ENCODE data around the gene KCNK2. TPM values are rescaled to one million over a fixed set of nuclear protein-coding genes. Genes with fewer than 3 reads are reported as not detected.

Gene KCNK2
- total RNA-seq, 1 experiment from 2014 or later = 0.44 TPM

DNA sequence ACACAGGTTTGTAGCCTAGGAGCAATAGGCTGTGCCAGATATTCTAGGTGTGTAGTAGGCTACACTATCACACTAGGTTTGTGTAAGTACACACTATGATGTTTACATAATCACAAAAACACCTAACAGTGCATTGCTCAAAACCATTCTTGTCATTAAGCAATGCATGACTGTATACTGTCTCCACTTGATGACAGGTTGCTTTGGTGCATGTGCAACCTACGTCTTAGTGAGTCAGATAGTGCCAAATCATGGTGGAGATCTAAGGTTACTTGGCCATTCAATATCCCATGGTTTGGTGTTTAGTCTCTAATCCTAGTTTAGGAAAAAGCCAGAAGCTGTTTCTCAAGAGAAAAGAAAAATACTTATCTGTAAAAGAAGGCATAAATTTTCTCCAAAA, 181.1 kb downstream of the KCNK2 start:
- H4K91ac ChIP-seq (ENCODE audit: insufficient read length, low read depth, low read length) = no peak overlapping the region
- no peak overlapping the region for H2BK5ac ChIP-seq (ENCODE audit: insufficient read length, low read length)
- no peak overlapping the region for H3K23ac ChIP-seq (ENCODE audit: insufficient read length, low read depth, low read length)
- Mint-ChIP-seq H3K27ac (no peak overlapping the region), H3K27me3 (ENCODE audit: low read depth) (no peaks in the 10 kb centered on the region), H3K4me1 (peaks cover 10 to 30% of the 10 kb centered on the region in 2 experiments), H3K36me3 (ENCODE audit: insufficient read depth in 1 of 3, low read depth in 3 of 3) (peaks cover 0 to 2% (median 0%) of the 10 kb centered on the region in 3 experiments; a peak in 2 of 7 replicates), H3K9me3 (peaks cover 4 to 9% of the 10 kb centered on the region in 2 experiments; a peak in 3 of 5 replicates), H3K4me3 (no peak overlapping the region)
- no peak overlapping the region for H2BK120ac ChIP-seq (ENCODE audit: low read depth, low read length, poor library complexity, severe bottlenecking)
- no peak overlapping the region for H3K27ac ChIP-seq (ENCODE audit: insufficient read length, low read depth, low read length)
- H3K23me2 ChIP-seq (ENCODE audit: insufficient read length, low read depth, low read length, poor library complexity, severe bottlenecking) = no peaks in the 10 kb centered on the region
- H3K79me1 ChIP-seq (ENCODE audit: insufficient read depth, low read depth, low read length, poor library complexity, severe bottlenecking) = no peaks in the 10 kb centered on the region
- H3K9me3 ChIP-seq (ENCODE audit: control insufficient read depth, low read depth, low read length) = no peaks in the 10 kb centered on the region
- no peak overlapping the region for H3K14ac ChIP-seq (ENCODE audit: insufficient read depth, low read length)
- no peak overlapping the region for H3T11ph ChIP-seq (ENCODE audit: low read length)
- H4K5ac ChIP-seq (ENCODE audit: insufficient read length, low read depth, low read length) = no peak overlapping the region
- no peak overlapping the region for H3K56ac ChIP-seq (ENCODE audit: insufficient read length, low read depth, low read length)
- peaks cover 2% of the 10 kb centered on the region; the same call in 1 of the 2 replicates for H3K4me1 ChIP-seq (ENCODE audit: insufficient read depth, low read length)
- no CpG with 5 or more reads among the region's 1 CpG for WGBS (ENCODE audit: extremely low coverage, insufficient read length, low lambda C conversion rate)
- no peaks in the 10 kb centered on the region for H3K79me2 ChIP-seq (ENCODE audit: insufficient read depth, low read length)
- H3K4ac ChIP-seq (ENCODE audit: low read depth, low read length) = no peak overlapping the region
- TF ChIP-seq, protein P1, sequence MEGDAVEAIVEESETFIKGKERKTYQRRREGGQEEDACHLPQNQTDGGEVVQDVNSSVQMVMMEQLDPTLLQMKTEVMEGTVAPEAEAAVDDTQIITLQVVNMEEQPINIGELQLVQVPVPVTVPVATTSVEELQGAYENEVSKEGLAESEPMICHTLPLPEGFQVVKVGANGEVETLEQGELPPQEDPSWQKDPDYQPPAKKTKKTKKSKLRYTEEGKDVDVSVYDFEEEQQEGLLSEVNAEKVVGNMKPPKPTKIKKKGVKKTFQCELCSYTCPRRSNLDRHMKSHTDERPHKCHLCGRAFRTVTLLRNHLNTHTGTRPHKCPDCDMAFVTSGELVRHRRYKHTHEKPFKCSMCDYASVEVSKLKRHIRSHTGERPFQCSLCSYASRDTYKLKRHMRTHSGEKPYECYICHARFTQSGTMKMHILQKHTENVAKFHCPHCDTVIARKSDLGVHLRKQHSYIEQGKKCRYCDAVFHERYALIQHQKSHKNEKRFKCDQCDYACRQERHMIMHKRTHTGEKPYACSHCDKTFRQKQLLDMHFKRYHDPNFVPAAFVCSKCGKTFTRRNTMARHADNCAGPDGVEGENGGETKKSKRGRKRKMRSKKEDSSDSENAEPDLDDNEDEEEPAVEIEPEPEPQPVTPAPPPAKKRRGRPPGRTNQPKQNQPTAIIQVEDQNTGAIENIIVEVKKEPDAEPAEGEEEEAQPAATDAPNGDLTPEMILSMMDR (conservative IDR thresholded peaks at IDR 0.05) = no peak
- no peak overlapping the region for H3K18ac ChIP-seq (ENCODE audit: insufficient read length, low read depth, low read length)
- no peak overlapping the region for H2AFZ ChIP-seq (ENCODE audit: low read length)
- no peak overlapping the region for H2BK15ac ChIP-seq (ENCODE audit: low read depth, low read length)
- no peak overlapping the region for H3K9ac ChIP-seq (ENCODE audit: extremely low read depth, insufficient read length, low read length)
- H4K20me1 ChIP-seq (ENCODE audit: control insufficient read depth, insufficient read depth, insufficient read length) = no peaks in the 10 kb centered on the region
- no peak overlapping the region for H3K4me2 ChIP-seq (ENCODE audit: insufficient read depth, insufficient read length, low read length)
- no peak overlapping the region for H2BK20ac ChIP-seq (ENCODE audit: low read depth, low read length, poor library complexity, severe bottlenecking)
- no peak for DNase-seq
- no peak overlapping the region for H4K8ac ChIP-seq (replicated peaks; ENCODE audit: insufficient read length, low read depth, low read length)
- no peak overlapping the region for H2BK12ac ChIP-seq (ENCODE audit: insufficient read length, low read depth, low read length)
- no peaks in the 10 kb centered on the region for H3K27me3 ChIP-seq (ENCODE audit: insufficient read depth, low read length)
- no peak overlapping the region for H2AK5ac ChIP-seq (ENCODE audit: insufficient read length, low read length)
